NCI-H748 (cell line): ENCODE measurements around the gene TMEM132D.

Source experiments
- DNase-seq: peaks from one replicate; lab custom pipeline; 2025; ENCODE audit not compliant: unreplicated experiment; lab: John Stamatoyannopoulos, UW

The TMEM132D gene

DNA sequence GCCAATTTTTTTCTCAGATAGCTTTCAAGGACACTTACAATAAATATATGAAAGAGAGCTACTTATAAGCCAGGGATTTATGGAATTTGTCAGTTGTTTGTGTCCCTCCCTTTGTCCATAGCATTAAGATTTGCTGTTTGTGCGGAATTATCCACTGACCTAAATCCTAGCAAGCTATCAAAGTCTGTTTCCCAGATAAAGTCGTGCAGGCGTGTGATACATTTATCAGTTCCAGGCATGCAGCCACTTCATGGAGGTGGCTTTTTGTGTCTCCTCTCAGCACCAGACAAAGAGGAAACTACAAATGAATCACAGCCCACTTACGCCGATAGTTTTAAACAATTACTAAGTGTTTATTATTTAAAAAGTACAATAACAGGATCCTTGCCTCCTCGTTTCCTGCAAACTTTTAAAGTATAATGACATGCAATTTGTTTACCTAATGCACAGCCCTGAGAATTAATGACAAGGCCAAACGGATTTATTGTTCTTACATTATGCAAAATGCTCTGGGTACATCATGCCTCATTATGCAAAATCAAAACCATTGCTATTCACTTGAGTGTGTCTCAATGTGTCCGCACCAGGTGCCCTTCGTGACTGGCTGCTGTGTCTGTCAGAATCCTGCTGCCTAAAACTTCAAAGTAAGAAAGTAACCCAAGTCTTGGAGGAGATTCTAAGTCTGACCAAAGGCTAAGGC lies 627.3 kb downstream of the TMEM132D start:
- DNase-seq: no peak

DNA sequence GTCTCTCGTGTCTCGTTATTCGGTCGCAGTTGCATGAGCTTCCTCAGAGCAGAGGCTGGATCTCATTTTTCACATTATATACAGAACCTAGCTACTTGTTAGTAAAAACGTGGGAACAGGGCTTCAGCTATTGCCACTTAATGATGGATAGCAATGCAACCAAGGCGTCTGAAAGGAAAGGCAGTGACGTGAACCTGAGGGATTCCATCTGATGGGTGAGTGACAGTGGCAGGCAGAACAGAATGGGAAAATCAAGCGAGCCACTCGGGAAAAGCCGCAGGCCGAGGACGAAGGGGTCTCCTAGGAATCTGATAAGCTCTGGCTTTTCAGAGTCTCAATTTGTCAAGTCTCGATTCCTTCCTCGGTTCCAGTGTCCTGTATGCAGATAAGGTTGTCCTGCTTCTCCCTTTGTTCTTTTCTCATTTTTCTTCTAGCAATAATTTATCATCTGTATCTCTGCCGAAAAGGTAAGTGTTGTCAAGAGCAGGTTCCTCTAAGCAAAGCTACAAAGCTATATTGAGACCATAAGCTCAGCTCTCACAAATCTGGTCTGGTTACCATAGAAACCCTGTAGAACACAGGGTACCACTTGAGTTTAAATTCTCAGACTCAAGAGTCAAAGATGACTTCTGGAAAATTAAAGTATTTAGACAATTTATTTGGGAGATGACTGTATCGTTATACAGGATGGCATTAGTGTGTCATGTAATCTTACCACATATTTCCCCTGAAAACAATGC lies 633.9 kb downstream of the TMEM132D start:
- no peak for DNase-seq

DNA sequence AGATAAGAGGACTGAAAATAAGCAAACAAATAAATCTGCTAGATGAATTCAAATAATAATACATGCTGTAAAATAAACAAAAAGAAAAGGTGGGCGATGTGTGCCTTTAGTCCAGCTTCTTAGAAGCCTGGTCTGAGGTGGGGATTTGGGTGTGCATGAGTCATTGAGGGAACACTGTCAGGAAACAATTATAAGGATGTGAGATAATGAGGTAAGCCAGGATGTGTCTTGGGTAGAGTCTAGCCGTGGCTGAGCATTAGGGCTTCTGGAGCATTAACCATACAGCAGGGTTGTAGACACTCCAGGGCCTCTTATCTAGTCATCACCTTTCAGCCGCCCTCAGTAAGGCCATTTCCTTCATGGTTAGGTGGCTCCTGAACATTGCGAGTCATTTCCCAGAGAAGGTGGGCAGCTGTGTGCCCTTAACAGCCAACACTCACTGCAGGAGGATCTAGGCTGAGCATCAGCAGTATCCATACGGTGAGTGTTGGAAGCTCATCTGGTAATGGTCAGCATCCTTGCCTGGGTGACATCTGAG lies 645.0 kb downstream of the TMEM132D start:
- no peak for DNase-seq

DNA sequence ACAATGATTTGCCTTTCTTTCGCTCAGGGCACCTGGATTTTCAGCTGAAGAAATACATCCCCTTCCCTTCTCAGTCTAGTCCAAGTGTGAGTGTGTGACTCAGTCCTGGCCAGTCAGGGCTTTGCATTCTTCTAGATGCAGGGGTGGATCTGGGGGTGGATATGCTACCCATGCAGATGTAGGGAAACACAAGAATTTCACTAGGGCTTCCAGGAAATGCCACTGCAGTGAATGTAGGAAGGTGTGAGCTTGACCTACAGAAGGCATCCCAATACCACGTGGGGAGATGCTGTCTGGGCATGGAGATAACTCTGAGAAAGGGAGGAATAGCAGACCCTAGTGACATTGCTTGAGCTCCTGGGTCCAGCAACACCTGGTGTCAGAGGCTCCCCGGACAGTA lies 646.3 kb downstream of the TMEM132D start:
- DNase-seq: no peak

DNA sequence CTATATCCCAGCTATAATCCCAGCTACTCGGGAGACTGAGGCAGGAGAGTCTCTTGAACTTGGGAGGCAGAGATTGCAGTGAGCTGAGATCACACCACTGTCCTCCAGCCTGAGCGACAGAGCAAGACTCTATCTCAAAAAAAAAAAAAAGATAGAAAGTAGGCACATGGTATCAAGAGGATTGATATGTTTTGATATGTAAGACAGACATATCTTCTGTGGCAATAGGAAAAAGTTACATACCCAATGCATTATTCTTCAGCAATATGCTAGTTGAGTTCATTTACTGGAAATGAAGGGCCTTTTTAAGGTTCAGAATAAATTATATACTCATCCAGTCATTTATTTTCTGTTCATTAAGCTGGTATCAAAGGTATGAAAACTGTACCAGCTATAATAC lies 657.2 kb downstream of the TMEM132D start:
- no peak for DNase-seq

DNA sequence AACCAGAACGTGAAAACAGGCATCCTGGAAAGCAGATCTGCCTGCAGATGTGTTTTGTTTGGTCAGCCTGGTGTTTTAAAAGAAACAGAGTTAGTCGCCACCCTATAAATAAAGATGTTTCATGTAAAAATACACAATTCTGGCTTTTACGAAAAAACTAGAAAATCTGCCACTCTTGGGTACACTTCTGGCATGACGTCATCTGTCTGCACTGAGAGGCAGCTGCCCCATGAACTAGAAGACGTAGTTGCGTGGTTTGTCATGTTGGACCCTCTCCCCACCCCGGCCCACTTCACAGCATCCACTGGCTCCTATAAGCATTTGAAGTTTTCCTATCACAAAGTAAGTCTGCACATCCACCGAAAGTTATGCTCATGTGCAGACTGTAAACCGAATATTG lies 658.1 kb downstream of the TMEM132D start:
- no peak for DNase-seq

DNA sequence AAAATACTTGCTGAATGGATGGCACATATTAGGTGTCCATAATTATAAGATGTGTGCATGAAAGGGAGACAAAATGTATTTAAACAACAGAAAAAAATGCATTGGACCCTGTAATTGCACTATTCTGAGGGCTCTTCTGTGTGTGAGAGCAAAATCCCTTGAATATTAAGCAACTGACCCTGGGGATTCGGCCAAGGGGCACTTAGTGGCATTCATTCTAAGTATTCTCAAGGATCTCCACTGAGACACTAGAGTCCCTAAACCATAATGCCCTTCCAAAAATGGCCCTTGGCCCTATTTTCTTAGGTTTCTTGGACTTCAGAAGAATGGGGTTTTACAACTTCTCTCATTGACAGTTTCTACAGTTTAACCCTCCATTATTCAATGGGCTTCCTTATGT lies 662.0 kb downstream of the TMEM132D start:
- DNase-seq: no peak

DNA sequence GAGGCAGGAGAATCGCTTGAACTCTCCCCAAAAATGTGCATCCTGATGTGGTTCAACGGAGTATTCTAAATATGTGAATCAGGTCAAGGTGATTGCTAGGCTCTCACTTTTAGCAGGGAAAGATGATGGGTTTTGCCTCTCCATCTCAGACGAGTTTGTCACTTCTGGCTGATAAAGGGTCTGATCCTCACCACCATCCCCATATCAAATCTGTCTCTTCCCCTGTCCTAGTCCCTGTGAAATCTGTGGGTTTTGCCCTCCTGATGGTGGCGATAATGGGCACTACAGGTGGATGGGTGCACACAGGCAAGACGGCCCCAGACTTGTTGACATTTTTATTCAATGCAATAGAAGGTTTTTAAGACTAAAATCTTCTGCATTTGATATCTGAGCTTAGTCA lies 665.9 kb downstream of the TMEM132D start:
- no peak for DNase-seq

DNA sequence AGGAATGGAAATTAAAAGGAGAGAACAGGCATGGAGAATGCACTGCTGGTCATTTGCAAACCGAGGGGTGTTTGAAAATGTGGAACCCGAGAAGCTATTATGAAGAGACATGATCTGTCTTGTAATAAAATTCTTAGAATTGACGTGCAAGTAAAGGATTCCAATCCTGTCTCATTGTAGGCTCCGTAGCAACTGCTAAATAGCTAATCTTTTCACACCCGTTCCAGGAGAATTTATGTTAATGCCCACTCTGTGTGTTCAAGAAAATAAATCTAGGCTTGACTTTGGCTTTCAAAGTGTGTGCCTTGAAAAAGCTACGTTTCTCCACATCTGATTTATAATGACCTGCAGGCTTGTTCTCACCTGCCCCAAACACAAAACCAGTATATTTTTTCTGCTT lies 669.6 kb downstream of the TMEM132D start:
- no peak for DNase-seq

DNA sequence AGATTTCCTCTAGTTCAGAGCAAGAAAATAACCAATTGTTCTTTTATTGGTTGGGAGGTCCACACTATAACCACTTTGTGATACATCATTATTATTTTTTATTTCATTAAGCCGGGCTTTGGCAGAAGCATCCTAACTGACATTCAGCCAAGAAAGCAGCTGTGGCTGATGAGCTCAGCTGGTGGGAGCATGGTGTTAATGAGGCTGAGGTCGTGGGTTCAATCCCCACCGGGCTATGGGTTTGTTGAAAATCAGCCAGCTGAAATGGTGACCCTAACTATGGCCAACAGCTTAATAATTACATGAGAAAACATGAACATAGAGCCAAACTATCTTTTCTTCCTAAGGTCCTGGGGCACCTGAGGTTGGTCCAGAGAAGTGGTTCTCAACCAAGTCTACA lies 672.3 kb downstream of the TMEM132D start:
- DNase-seq: no peak

DNA sequence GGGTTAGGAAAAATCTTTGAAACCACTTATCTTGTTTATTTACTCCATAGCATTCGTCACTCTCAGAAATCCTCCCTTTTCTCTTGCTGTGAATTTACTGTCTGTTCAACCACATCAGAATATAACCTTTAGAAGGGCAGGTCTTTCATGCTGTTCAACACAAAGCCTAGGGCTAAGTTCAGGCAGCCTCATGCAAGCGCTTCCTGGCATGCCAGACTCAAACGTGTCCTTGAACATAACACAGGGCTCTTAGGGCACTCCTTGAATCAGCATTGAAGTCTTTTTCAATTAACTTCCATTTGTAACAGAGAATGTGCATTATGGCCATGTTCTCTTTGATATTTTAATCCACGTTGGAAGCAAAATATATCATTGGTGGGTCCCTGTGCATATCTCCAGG lies 672.8 kb downstream of the TMEM132D start:
- DNase-seq: no peak

DNA sequence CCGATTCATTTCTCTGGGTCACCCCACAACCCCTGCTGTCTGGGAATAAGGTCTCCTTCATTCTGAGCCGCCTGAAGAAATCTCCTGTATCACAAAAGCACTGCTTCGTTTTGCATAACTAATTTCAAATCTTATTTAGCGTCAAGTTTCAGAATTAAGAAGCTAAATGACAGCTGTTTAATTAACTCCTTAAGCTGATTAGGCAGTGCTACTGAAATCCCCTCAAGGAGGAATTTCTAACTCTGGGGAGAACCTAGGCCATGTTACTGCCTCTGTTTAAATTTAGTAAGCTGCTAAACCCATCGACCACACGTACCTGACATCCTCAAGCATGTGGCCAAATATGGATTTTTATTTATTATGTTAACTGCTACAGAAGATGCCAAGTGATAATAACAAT lies 677.0 kb downstream of the TMEM132D start:
- no peak for DNase-seq

DNA sequence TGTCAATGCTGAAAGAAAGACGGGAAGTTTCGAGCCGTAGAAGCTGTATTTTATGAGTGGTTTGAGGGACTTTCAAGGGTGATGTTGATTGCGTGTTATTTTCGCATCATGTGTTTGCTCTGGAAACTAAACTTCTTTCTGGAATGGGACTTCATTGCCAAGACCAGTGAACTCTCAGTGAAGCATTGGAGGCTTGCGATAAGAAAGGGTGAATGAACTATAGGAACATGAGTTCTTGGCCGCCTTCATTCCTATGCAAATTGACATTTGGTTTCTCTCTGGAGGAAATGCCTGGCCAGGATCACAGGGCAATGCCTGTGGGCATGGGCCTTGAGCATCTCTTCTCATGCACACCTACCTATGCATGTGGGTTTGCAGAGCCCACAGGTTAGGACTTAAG lies 677.8 kb downstream of the TMEM132D start:
- no peak for DNase-seq

DNA sequence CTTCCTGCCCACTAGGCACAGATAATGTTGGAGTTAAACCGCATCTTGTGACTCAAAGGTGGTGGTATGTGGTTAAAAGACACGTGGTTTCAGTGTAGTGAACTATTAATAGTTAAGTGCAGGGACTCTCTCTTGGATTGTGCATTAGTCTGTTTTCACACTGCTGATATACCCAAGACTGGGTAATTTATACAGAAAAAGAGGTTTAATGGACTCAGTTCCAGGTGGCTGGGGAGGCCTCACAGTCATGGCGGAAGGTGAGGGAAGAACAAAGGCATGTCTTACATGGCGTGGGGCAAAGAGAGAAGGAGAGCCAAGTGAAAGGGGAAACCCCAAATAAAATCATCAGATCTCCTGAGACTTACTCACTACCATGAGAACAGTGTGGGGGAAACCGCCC lies 688.3 kb downstream of the TMEM132D start:
- DNase-seq: no peak

DNA sequence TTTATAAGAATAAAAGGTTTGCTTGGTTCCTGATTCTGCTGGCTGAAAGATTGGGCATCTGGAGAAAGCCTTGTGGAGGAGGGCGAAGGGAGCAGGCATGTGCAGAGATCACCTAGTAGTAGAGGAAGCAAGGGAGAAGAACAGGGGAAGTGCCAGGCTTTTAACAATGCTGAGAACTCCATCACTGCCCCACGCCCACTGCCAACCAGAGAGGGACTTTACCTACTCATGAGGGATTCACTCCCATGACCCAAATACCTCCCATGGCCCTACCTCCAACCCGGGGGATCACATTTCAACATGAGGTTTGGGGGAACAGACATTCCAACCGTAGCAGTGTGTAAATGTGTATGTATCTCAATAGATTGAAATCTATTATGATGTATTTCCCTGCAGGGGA lies 690.3 kb downstream of the TMEM132D start:
- no peak for DNase-seq

DNA sequence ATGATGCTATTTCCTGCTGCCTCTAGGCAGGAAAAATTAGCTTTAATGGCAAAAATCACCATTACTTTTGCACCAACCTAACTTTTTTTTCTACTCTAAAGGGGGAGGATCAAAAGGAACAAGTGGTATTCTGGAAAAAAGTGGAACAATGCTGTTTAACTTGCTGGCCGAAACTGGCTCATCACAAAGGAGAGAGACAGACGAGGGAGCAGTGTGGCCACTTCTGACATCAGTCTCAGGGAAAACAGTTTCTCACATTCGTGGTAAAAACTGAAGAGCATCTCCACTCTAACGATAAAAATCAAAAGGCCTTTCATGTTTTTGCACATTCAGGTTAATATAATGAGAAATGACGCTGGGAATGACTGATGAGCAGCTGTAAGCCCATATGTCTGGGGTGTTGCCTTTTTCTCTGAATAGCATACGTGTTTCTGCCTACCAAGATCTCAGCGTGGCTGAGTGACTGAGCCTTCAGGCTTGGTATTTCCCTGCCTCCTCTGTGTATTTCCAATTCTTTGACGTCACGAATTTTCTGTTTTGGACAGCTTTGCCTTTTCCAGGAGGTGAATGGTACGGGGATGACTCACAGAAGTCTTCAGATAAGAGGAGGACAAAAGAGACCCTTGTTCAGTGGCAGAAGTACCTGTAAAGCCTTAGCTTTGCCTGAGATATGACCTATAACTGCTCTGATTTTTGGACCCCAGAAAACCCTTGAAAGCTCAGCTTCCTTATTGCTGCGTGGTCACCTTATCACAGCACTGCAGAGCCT lies 691.8 kb downstream of the TMEM132D start:
- DNase-seq: no peak

DNA sequence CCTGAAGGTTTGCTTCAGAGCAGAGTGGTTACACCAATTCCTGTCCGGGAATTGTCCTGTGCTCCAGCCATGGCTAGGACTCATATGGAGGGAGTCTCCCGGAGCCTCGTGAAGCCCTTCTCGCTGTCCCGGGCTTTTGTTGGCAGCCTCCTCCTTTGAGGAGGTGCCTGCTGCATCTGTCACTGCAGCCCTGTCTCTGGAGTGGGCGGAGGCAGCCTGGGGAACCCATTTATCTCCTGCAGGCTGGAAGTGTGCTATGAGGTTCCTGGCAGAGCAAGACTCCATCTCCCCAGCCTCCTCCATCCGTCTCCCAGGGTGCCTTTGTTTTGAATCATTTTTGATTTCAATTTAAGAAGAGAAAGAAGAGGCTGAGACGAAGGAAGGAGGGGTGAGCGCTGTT lies 695.3 kb downstream of the TMEM132D start:
- no peak for DNase-seq

DNA sequence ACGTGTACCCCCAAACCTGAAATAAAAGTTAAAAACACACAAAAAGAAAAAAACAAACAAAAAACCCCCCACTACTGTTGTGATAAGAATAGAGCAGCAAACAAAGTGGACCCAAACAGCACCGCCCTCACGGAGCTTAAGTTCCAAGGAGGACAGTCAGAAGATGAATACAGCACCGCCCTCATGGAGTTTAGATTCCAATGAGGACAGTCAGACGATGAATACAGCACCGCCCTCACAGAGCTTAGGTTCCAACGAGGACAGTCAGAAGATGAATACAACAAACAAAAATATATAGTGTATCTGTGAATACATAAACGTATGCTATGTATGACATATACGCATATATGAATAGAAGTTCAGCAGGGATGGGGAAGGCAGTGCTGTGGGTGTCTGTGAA lies 696.7 kb downstream of the TMEM132D start:
- no peak for DNase-seq

DNA sequence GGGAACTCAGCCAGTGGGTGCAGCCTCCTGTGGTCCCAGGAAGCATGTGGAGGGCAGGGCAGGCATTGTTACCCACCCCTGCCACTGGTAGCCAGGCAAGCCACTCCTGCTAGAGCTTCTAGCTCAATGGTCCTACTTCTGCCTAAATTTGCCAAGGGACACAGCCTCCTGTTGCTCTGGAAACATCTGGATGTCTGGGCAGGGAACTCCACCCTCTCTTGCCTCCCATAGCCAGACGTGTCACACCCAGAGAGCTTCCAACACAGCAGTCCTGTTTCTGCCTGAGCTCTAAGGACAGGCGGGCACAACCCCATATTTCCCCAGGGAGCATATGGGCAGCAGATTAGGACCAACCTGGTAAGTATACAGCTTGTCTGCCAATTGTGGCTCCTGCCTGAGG lies 700.4 kb downstream of the TMEM132D start:
- DNase-seq: no peak

DNA sequence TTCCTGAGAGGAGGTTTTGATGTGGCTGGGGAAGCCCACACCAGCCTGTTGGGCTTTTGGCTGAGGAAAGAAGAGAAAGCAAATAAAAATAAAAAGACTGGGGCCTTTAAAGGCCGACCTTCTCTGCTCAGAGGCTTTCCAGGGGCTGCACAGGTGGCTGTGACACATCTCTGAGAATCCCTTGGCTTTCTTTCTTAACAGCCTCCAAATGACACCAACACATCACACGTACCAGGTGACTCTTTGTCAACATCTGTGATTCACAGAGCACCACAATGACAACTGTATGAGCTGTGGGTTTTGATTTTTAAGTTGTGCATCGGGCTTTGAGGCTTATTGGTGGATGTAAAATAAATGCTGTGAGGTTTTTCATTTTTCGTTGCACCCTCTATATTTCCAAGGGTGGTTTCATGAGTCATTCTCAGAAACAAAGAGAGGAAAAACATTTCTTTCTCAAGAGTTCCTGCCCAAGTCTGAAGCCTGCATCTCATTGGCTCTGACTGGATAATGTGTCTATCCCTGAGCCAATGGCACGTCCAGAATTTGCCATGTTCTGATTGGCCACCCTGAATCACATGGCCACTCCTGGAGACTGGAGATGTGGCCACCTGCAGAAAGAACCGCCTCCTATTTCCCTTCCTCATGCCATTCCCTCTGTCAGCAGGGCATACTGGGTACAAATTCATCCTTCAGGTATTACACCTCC lies 701.6 kb downstream of the TMEM132D start:
- DNase-seq: no peak

DNA sequence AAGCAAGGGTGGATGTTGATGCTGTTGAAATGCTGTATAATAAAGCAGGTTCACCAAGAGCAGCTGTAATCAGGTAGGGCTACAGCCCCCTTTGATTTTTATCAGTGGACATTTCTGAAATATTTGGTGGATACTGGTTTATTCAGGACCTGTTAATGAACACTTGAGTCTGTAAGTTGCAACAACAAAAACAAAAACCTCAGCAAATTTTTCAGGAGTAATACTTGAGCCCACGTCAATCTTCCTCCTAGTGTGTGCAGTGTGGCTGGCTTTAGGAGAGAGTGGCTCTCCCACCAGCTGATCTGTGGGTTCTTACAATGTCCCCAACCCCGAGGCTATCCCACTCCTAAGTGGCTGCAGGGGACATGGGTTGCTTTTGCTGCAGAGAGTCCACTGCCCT lies 702.8 kb downstream of the TMEM132D start:
- no peak for DNase-seq
